IPS DF 6.9 (cell line): ENCODE results near the gene CBFA2T2.
"Not testable (repeated sequence)": the region's sequence is repeated elsewhere in the genome, so short reads cannot be mapped to it uniquely, and the experiment has no call there.

ENCODE experiments used
- DNase-seq: peaks from one replicate; pipeline ENCODE4 v3.0.0-alpha.2; 2013; ENCODE audit warnings: low read depth, low spot score
- H3K27ac ChIP-seq: one replicate; pipeline ENCODE4 v1.5.1; 2013; ENCODE audit warnings: low read length, control low read depth
- H3K27me3 ChIP-seq: 2 replicates; pipeline ENCODE4 v1.6.1; 2013; ENCODE audit warnings: mild to moderate bottlenecking, low read length; ENCODE audit not compliant: control insufficient read depth, insufficient read depth
- H3K36me3 ChIP-seq: 2 replicates; pipeline ENCODE4 v1.6.1; 2013; ENCODE audit warnings: low read length; ENCODE audit not compliant: control insufficient read depth, insufficient read depth
- H3K4me1 ChIP-seq: 2 replicates; pipeline ENCODE4 v1.6.1; 2013; ENCODE audit warnings: low read length; ENCODE audit not compliant: control insufficient read depth, insufficient read depth
- H3K4me3 ChIP-seq: 2 replicates; pipeline ENCODE4 v1.5.1; 2013; ENCODE audit warnings: mild to moderate bottlenecking, low read length
- H3K9me3 ChIP-seq: 2 replicates; pipeline ENCODE4 v1.6.1; 2013; ENCODE audit warnings: low read length, inconsistent platforms; ENCODE audit not compliant: control insufficient read depth, insufficient read depth
- WGBS: extraction: QIAGEN DNeasy Blood & Tissue Kit; methylation state at CpG from one replicate; pipeline ENCODE4 v1.1.7; 2013; ENCODE audit warnings: mixed read lengths, missing lambda C conversion rate; ENCODE audit not compliant: insufficient read length, insufficient coverage; 5-methylcytosine and 5-hydroxymethylcytosine counted together

CBFA2T2 gene

GRCh38 chr20:33488661-33489494 lies 1.0 kb upstream of the CBFA2T2 start:
- not testable (repeated sequence) for H3K4me3 ChIP-seq, DNase-seq
- no CpG with 5 or more reads among the region's 32 CpGs for WGBS

GRCh38 chr20:33489495-33490022 lies 337 bp upstream of the CBFA2T2 start:
- Histone ChIP-seq H3K27ac (no peak overlapping the region), H3K36me3 (no peaks in the 10 kb centered on the region)
- no CpG with 5 or more reads among the region's 36 CpGs for WGBS

More at GRCh38 chr20:33488661-33489494, 1.0 kb upstream of the CBFA2T2 start:
- not testable (repeated sequence) for H3K9me3 ChIP-seq, H3K36me3 ChIP-seq, H3K27me3 ChIP-seq, H3K27ac ChIP-seq, H3K4me1 ChIP-seq

GRCh38 chr20:33490934-33491656 lies 1.2 kb downstream of the CBFA2T2 start:
- no peak overlapping the region for H3K27ac ChIP-seq
- peak overlapping the region; percentile 84; the same call in 1 of the 2 replicates for H3K4me3 ChIP-seq
- H3K4me1 ChIP-seq, result no peaks in the 10 kb centered on the region
- no peaks in the 10 kb centered on the region for H3K36me3 ChIP-seq
- H3K9me3 ChIP-seq, result no peaks in the 10 kb centered on the region
- no peaks in the 10 kb centered on the region for H3K27me3 ChIP-seq
- no CpG with 5 or more reads among the region's 8 CpGs for WGBS
- DNase-seq, result no peak

More at GRCh38 chr20:33489495-33490022, 337 bp upstream of the CBFA2T2 start:
- Histone ChIP-seq H3K4me1 (no peaks in the 10 kb centered on the region), H3K27me3 (no peaks in the 10 kb centered on the region), H3K9me3 (no peaks in the 10 kb centered on the region), H3K4me3 (peak overlapping the region; percentile 35; the same call in 1 of the 2 replicates)
- peak; percentile 75 for DNase-seq

GRCh38 chr20:33493076-33493766 lies 3.3 kb downstream of the CBFA2T2 start:
- no peak overlapping the region for H3K4me3 ChIP-seq
- no peaks in the 10 kb centered on the region for H3K36me3 ChIP-seq
- H3K27ac ChIP-seq, result no peak overlapping the region
- no peak for DNase-seq
- H3K4me1 ChIP-seq, result no peaks in the 10 kb centered on the region
- WGBS, result no CpG with 5 or more reads among the region's 15 CpGs
- H3K9me3 ChIP-seq, result no peaks in the 10 kb centered on the region
- no peaks in the 10 kb centered on the region for H3K27me3 ChIP-seq

DNA sequence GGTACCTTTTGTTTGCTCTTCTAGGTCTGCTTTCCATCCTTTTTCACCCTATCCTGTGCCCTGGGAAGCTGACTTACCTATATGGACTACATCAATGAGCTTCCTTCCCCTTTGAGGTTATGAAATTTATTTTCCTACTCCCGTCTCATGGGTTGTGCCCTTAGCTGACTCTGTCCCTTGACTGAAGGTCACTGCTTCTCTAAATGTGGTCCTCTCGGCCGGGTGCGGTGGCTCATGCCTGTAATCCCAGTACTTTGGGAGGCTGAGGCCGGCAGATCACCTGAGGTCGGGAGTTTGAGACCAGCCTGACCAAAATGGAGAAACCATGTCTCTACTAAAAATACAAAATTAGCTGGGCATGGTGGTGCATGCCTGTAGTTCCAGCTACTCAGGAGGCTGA lies 6.9 kb downstream of the CBFA2T2 start:
- not testable (repeated sequence) for H3K4me1 ChIP-seq, H3K27me3 ChIP-seq, H3K36me3 ChIP-seq, H3K9me3 ChIP-seq, H3K27ac ChIP-seq, DNase-seq, H3K4me3 ChIP-seq
- no CpG with 5 or more reads among the region's 6 CpGs for WGBS

DNA sequence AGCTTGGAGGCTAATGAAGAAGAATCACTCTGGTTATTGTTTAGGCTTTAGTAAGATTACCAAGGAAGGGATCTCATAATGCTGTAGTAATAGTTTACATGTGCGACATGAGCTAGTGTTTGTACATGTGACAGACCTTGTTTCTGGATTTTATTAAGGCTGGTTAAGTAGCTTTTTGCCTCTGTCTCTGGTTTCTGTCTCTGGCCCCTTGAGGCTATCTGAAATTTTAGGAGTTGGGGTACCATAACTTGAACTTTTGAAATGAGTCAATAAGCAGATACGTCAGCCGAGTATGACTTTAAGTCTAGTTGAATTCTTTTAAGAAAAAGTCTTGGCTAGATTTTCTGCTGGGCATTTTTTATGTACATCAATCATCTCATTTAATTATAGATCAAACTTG lies 9.5 kb downstream of the CBFA2T2 start:
- Histone ChIP-seq H3K9me3 (no peaks in the 10 kb centered on the region), H3K27ac (no peak overlapping the region), H3K4me1 (no peaks in the 10 kb centered on the region), H3K36me3 (no peaks in the 10 kb centered on the region), H3K4me3 (no peak overlapping the region), H3K27me3 (no peaks in the 10 kb centered on the region)
- WGBS, result no CpG with 5 or more reads among the region's 3 CpGs
- no peak for DNase-seq

DNA sequence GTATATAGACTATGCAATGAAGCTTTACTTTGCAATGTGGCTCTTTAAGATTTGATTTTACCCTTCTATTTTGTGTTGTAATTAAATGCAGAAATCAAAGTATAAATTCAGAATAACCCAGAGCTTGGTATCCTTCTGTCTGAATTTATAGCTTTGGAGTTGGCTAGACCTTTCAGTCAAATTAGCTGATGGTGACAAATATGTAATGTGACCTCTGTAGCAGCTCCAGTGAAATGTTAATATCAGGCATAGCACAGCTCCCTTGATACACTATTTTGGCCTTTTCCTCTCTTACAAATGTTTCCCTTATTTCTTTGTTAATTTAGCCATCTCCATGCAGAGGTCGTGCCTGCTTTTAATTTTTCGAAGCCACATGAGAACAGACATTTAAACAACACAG lies 11.1 kb downstream of the CBFA2T2 start:
- Histone ChIP-seq H3K4me1 (no peaks in the 10 kb centered on the region), H3K36me3 (no peaks in the 10 kb centered on the region), H3K27me3 (no peaks in the 10 kb centered on the region), H3K27ac (no peak overlapping the region), H3K4me3 (no peak overlapping the region), H3K9me3 (no peaks in the 10 kb centered on the region)
- no CpG with 5 or more reads among the region's 2 CpGs for WGBS
- DNase-seq, result no peak

DNA sequence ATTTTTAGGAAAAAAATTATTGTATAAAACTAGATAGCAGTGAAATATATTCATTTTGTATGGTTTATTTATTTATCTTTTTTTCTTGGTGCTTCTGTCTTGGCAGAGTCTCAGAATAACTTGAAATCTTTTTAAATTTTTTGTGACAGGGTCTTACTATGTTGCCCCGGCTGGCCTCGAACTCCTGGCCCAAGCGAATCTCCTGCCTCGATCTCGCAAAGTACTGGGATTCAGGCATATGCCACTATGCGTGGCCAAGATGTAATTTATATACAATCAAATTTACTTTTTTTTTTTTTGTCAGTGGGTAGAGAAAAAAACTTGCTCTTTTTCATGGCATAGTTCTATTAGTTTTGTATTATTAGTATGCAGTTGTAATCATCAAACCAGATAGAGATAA lies 13.7 kb downstream of the CBFA2T2 start:
- DNase-seq, result no peak
- WGBS, result no CpG with 5 or more reads among the region's 6 CpGs
- Histone ChIP-seq H3K27me3 (no peaks in the 10 kb centered on the region), H3K27ac (no peak overlapping the region), H3K36me3 (no peaks in the 10 kb centered on the region), H3K9me3 (no peaks in the 10 kb centered on the region), H3K4me1 (no peaks in the 10 kb centered on the region), H3K4me3 (no peak overlapping the region)

DNA sequence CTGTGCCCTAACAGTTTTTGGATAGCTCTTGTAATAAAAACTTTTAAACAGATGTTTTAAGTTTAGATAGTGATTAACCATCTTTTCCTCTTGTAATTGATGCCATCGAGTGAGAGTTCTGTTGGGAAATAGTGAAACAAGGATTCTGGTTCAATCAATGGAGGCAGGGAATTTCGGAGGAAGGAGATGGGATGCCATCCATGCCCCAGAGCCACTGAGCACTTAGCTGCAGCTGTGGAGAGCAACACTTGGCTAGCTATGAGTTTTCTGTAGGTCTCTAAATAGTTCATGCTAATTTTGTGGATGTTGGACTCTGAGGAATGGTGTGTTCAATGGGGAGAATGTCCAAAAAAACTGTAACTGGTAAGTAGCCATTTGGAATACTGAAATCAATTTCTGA lies 16.7 kb downstream of the CBFA2T2 start:
- H3K36me3 ChIP-seq, result no peaks in the 10 kb centered on the region
- H3K4me3 ChIP-seq, result no peak overlapping the region
- DNase-seq, result no peak
- H3K27me3 ChIP-seq, result no peaks in the 10 kb centered on the region
- H3K27ac ChIP-seq, result no peak overlapping the region
- no peaks in the 10 kb centered on the region for H3K4me1 ChIP-seq
- H3K9me3 ChIP-seq, result no peaks in the 10 kb centered on the region
- no CpG with 5 or more reads among the region's 2 CpGs for WGBS

- Histone ChIP-seq H3K9me3 (no peaks in the 10 kb centered on the region), H3K4me1 (no peaks in the 10 kb centered on the region), H3K27ac (no peak overlapping the region), H3K36me3 (peaks cover 2% of the 10 kb centered on the region; the same call in 1 of the 2 replicates), H3K4me3 (no peak overlapping the region), H3K27me3 (no peaks in the 10 kb centered on the region)
- WGBS, result no CpG with 5 or more reads among the region's 3 CpGs
- DNase-seq, result no peak
Measured at GRCh38 chr20:33507461-33507860, 17.6 kb downstream of the CBFA2T2 start.
